Epithelial cell of prostate (primary cell): Measurements from ENCODE around the gene TRMT61A.

Experiments used
- DNase-seq: peaks from one replicate; pipeline ENCODE4 v3.0.0-alpha.2; 2011; ENCODE audit warnings: low read depth, low spot score
- H3K27ac ChIP-seq: fragments of 450-650 bp; 2 replicates; pipeline ENCODE4 v1.5.1; 2017; ENCODE audit warnings: mild to moderate bottlenecking

The TRMT61A gene

GRCh38 chr14:103558071-103558882 lies 29.3 kb downstream of the TRMT61A start:
- peak; percentile 63 for DNase-seq
- peak overlapping the region; percentile 61 for H3K27ac ChIP-seq

GRCh38 chr14:103559766-103560165 lies 30.8 kb downstream of the TRMT61A start:
- no peak overlapping the region for H3K27ac ChIP-seq
- DNase-seq, result no peak

- H3K27ac ChIP-seq, result peak overlapping the region; percentile 98
These were observed 31.7 kb downstream of the TRMT61A start for GRCh38 chr14:103560691-103561090.

GRCh38 chr14:103561381-103562178 lies 32.6 kb downstream of the TRMT61A start:
- peak overlapping the region; percentile 98 for H3K27ac ChIP-seq
- no peak for DNase-seq

More at GRCh38 chr14:103560691-103561090, 31.7 kb downstream of the TRMT61A start:
- no peak for DNase-seq

- H3K27ac ChIP-seq, result peak overlapping the region; percentile 98
- DNase-seq, result no peak
These were observed 33.1 kb downstream of the TRMT61A start for GRCh38 chr14:103562179-103562428.

DNA sequence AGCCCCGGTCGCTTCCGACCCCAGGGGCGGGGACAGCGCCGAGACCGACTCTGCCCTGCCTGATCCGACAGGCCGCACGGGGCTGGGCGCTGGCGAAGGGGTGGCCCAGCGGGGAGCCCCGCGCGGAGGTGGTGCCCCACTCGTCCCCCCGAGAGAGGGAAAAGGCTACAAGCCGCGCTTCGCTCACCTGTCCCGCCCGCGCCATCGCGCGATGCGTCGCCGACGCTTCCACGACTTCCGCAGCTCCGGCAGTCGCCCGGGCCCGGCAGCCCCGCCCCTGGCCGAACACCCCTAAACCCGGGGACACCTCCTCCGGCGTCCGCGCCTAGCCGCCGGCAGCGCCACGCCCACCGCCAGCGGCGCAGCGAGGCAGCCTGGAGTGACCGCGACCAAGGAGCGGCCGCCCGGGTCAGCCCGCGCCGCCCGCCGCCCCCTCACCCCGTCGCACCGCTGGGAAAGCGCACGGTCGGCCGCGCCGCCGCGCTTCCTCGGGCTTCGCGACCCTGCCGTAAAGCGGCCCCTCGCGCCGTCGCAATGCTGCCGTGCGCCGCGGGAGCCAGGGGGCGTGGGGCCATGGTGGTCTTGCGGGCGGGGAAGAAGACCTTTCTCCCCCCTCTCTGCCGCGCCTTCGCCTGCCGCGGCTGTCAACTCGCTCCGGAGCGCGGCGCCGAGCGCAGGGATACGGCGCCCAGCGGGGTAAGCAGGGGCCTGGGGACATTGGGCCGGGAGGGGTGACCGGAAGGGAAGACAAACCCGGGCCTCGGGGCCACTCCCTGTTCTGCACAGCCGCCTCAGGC lies 33.6 kb downstream of the TRMT61A start, which contains the start of the genes BAG5 and COA8:
BAG5 (minus strand) TSS at position 229 of the 797 bp plus-strand sequence. CDS start 1,493 bp downstream, outside the sequence.
COA8 (plus strand) TSS at position 532 of the 797 bp plus-strand sequence; CDS start at position 574, 42 bp downstream.
- peak within 1 kb of the TSS; percentile 98 for H3K27ac ChIP-seq
- DNase-seq, result no peak

DNA sequence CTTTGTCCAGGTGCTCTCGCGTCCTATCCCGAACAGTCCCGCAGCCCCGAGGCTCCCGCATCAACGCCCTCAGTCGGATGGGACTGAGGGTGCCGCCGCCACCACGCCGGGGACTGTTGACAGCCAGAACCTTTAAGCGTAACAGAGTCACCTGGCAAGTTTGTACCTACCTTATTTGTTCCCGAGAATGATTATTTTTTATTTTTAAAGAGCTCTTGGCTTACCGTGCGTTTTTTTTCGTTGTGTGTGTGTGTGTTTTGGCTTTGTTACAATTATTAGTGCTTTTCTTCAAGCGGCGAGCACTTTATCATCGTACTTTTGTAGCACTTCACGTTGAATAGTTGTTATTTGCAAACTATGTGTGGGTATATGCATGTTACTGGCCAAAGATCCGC lies 34.2 kb downstream of the TRMT61A start:
- H3K27ac ChIP-seq, result peak overlapping the region; percentile 98
- no peak for DNase-seq

- no peak for DNase-seq
- peak overlapping the region; percentile 98 for H3K27ac ChIP-seq
These were observed 35.0 kb downstream of the TRMT61A start for GRCh38 chr14:103563844-103564505.

GRCh38 chr14:103568952-103569351 lies 40.0 kb downstream of the TRMT61A start:
- no peak for DNase-seq
- no peak overlapping the region for H3K27ac ChIP-seq

- H3K27ac ChIP-seq, result no peak overlapping the region
- DNase-seq, result no peak
These were observed 40.4 kb downstream of the TRMT61A start for GRCh38 chr14:103569408-103569807.

GRCh38 chr14:103574104-103574503 lies 45.1 kb downstream of the TRMT61A start:
- no peak overlapping the region for H3K27ac ChIP-seq
- DNase-seq, result no peak

GRCh38 chr14:103574707-103575285 lies 45.8 kb downstream of the TRMT61A start:
- no peak overlapping the region for H3K27ac ChIP-seq
- DNase-seq, result no peak

GRCh38 chr14:103576371-103577024 lies 47.5 kb downstream of the TRMT61A start:
- DNase-seq, result no peak
- peak overlapping the region; percentile 65 for H3K27ac ChIP-seq

DNA sequence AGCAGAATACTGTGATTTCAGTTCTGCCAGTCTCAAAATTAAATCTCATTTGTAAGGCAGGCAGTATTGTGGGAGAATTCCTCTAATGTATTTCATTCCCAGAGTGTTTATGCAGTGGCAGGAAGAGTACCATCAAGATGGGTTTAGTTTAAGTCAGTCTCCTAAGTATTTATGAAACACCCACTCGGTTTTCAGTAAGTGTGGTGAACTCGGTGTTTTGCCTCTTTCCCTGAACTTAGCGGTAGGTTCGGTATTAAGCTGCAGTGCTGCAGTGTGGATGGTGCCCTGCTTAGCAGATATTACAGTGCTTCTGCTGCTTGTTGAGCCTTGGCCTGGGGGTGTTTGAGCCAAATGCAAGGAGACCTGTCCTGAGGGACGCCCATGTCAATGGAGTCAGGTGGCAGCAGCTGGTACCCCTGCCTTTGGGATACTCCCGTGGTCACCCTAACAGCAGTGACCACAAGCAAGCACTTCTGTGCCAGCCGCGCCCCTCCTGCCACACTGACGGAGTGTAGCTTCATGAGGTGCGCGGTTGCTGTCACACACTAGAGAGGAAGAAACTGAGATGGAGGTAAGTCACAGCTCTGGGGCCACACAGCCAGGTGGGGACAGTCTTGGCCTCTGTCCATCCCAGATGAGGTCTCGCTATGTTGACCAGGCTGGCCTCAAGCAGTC lies 49.5 kb downstream of the TRMT61A start:
- H3K27ac ChIP-seq, result no peak overlapping the region
- no peak for DNase-seq

DNA sequence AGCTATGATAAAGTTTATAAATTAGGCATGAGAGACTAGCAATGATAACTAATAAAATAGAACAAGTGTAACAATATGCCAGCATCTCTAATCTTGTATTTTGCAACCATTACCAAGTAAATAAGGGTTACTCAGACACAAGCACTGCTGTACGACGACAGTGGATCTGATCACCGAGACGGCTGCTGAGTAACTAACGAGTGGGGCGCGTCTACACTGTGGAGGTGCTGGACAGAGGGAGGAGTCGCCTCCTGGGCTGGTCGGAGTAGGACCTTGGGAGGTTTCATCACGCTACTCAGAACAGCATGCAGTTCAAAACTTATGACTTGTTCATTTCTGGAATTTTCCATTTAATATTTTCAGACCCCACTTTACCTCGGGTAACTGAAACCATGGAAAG lies 52.2 kb downstream of the TRMT61A start:
- peak overlapping the region; percentile 76 for H3K27ac ChIP-seq
- no peak for DNase-seq

- H3K27ac ChIP-seq, result peak overlapping the region; percentile 76
- peak; percentile 78 for DNase-seq
These were observed 53.1 kb downstream of the TRMT61A start for GRCh38 chr14:103581954-103582703.

DNA sequence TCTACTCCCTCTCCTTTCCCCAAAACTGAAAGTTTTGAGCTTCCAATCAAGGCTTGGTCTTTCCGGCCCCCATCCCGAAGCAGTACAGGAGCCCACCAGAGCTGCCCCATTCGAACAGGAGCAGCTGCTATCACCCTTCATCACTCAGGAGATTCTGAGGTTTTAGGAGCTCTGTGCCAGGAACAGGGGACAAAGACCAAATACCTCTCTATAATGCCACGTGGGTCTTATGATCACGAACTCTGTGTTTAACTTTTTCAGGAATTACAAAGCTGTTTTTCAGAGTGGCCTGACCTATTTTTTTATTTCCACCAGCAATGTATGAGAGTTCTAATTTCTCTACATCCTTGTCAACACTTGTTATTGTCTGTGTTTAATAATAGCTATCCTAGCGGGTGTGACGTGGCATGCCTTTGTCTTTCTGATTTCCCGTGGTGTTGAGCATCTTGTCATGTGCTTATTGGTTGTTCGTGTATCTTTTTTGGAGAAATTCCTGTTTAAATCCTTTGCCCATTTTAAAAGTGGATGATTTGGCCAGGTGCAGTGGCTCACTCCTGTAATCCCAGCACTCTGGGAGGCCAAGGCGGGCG lies 55.4 kb downstream of the TRMT61A start:
- DNase-seq, result no peak
- H3K27ac ChIP-seq, result no peak overlapping the region
